Panc1 (cell line): ENCODE data around the gene PDZD2. TPM values are rescaled to one million over a fixed set of nuclear protein-coding genes. Genes with fewer than 3 reads are reported as not detected.

Experiments
- ATAC-seq: fragments of 200-7000 bp; cut with Tn5 transposase; 2 replicates; pipeline ENCODE4 v1.9.1; 2020; ENCODE audit warnings: mild to moderate bottlenecking, moderate library complexity
- BruUV-seq: library from RNA; stranded (reverse); fragments of 400-500 nt; replicated peaks from 2 replicates; lab custom pipeline; 2021; lab: Mats Ljungman, UMichigan
- CTCF ChIA-PET: fragments of 300-600 bp; sonication (Branson Sonifier 250); formaldehyde crosslinking; loops from one replicate; lab custom pipeline; 2022; ENCODE audit warnings: antibody characterized with exemption; lab: Charles Lee
- POLR2A ChIA-PET: fragments of 300-600 bp; sonication (Branson Sonifier 250); formaldehyde crosslinking; loops from one replicate; lab custom pipeline; 2022; ENCODE audit warnings: antibody characterized with exemption; lab: Charles Lee
- DNase-seq: peaks from one replicate; pipeline ENCODE4 v3.0.0-alpha.2; 2010; ENCODE audit warnings: low read depth, low spot score
- H3K27ac ChIP-seq: 2 replicates; pipeline ENCODE4 v1.5.1; 2011; ENCODE audit warnings: mild to moderate bottlenecking, low read length, inconsistent platforms
- H3K27me3 ChIP-seq: fragments of 200-500 bp; sonication (Bioruptor generic); 2 replicates; pipeline ENCODE4 v1.6.0; 2014; ENCODE audit warnings: low read length, inconsistent platforms; ENCODE audit not compliant: control insufficient read depth, insufficient read depth
- H3K36me3 ChIP-seq: fragments of 200-500 bp; sonication (Bioruptor generic); 2 replicates; pipeline ENCODE4 v1.5.1; 2014; ENCODE audit warnings: inconsistent platforms, mild to moderate bottlenecking, low read length, moderate library complexity; ENCODE audit not compliant: control insufficient read depth, insufficient read depth
- H3K4me1 ChIP-seq: 2 replicates; pipeline ENCODE4 v1.5.1; 2011; ENCODE audit warnings: inconsistent platforms, mild to moderate bottlenecking, low read length, moderate library complexity; ENCODE audit not compliant: control insufficient read depth, insufficient read depth
- H3K4me3 ChIP-seq, 2 experiments: 2 replicates each; pipeline ENCODE4 v1.5.1; 2011 to 2012; ENCODE audit warnings: low read depth in 2 of 2, low read length in 2 of 2, mild to moderate bottlenecking in 2 of 2, inconsistent platforms in 1 of 2, moderate library complexity in 1 of 2
- H3K9me3 ChIP-seq: fragments of 200-500 bp; sonication (Bioruptor generic); 2 replicates; pipeline ENCODE4 v1.5.1; 2014; ENCODE audit warnings: low read depth, mild to moderate bottlenecking, inconsistent platforms, low read length, moderate library complexity; ENCODE audit not compliant: control insufficient read depth, insufficient read depth
- CTCF ChIP-seq: fragments of 450-650 bp; IDR thresholded peaks from 2 replicates; pipeline ENCODE4 v1.5.1; 2017; ENCODE audit warnings: mild to moderate bottlenecking
- POLR2AphosphoS5 ChIP-seq: IDR thresholded peaks from 2 replicates; pipeline ENCODE4 v1.6.1; 2012; ENCODE audit warnings: mild to moderate bottlenecking, low read depth, low read length, moderate library complexity
- REST ChIP-seq, 2 experiments: IDR thresholded peaks; 2 replicates each; pipeline ENCODE4 v1.6.1; 2011 to 2012; ENCODE audit warnings: low read depth in 2 of 2, control low read depth in 1 of 2, low read length in 1 of 2, mild to moderate bottlenecking in 1 of 2, moderate library complexity in 1 of 2; ENCODE audit not compliant: insufficient read depth in 1 of 2
- SIN3A ChIP-seq: IDR thresholded peaks from 2 replicates; pipeline ENCODE4 v1.6.1; 2012; ENCODE audit warnings: low read depth, mild to moderate bottlenecking, low read length, moderate library complexity, borderline replicate concordance; ENCODE audit not compliant: insufficient read depth
- TCF7L2 ChIP-seq: IDR thresholded peaks from 2 replicates; pipeline ENCODE4 v1.6.1; 2011; ENCODE audit warnings: mild to moderate bottlenecking, low read depth, low read length, inconsistent platforms
- in situ Hi-C: cut with HindIII; loops from 2 replicates; pipeline ENCODE4 v1.10.0; 2016; ENCODE audit warnings: low sequenced_read_pairs, low pct_unique_long_range_greater_than_20kb
- intact Hi-C: fragments of 100-400 bp; cut with micrococcal nuclease; formaldehyde crosslinking; loops from one replicate; pipeline ENCODE4 v1.10.0; 2022; ENCODE audit not compliant: unreplicated experiment
- total RNA-seq: library from RNA; stranded (reverse); gene quantifications from one replicate; pipeline ENCODE4 v1.2.1, GENCODE V29; 2021; ENCODE audit not compliant: unreplicated experiment

PDZD2 gene
- total RNA-seq, 1 experiment from 2014 or later, result 0.10 TPM

GRCh38 chr5:32001284-32001683 is 362.4 kb downstream of the PDZD2 start:
- ChIA-PET POLR2A (no interaction called here), CTCF (interaction anchor here (0.7 kb wide), 1 partner anchor 172 kb away, joined by 3 read pairs; no protein-coding TSS in a partner anchor)
- ATAC-seq, result no peak
- in situ Hi-C loops (no loop called here), intact Hi-C loops (no loop called here)
- H3K27ac ChIP-seq, result no peak overlapping the region
- BruUV-seq, result no TSS peak
- no peaks in the 10 kb centered on the region for H3K9me3 ChIP-seq
- TF ChIP-seq SIN3A (no peak), POLR2AphosphoS5 (no peak)
- H3K4me3 ChIP-seq, result no peak overlapping the region
- no peaks in the 10 kb centered on the region for H3K27me3 ChIP-seq
- no peak for DNase-seq
- H3K4me1 ChIP-seq, result no peaks in the 10 kb centered on the region
- H3K36me3 ChIP-seq, result no peaks in the 10 kb centered on the region

GRCh38 chr5:32001707-32002106 is 362.8 kb downstream of the PDZD2 start:
- ChIA-PET POLR2A (no interaction called here), CTCF (no interaction called here)
- intact Hi-C loops, result no loop called here
- ATAC-seq (peak; percentile 64; the same call in 1 of the 2 replicates), DNase-seq (no peak)
- Histone ChIP-seq H3K4me1 (no peaks in the 10 kb centered on the region), H3K36me3 (no peaks in the 10 kb centered on the region), H3K27me3 (no peaks in the 10 kb centered on the region), H3K4me3 (no peak overlapping the region), H3K27ac (no peak overlapping the region), H3K9me3 (no peaks in the 10 kb centered on the region)
- TF ChIP-seq SIN3A (no peak), POLR2AphosphoS5 (no peak), TCF7L2 (no peak), CTCF (no peak), REST (IDR thresholded peaks at IDR 0.05; ENCODE audit: insufficient read depth in 1 of 2, low read depth in 2 of 2, low read length in 1 of 2) (no peak)
- BruUV-seq, result no TSS peak
- in situ Hi-C loops, result no loop called here

- ChIA-PET POLR2A (no interaction called here), CTCF (no interaction called here)
- no TSS peak for BruUV-seq
- DNase-seq (no peak), ATAC-seq (no peak)
- Histone ChIP-seq H3K9me3 (no peaks in the 10 kb centered on the region), H3K27me3 (no peaks in the 10 kb centered on the region), H3K4me3 (no peak overlapping the region), H3K36me3 (no peaks in the 10 kb centered on the region), H3K27ac (no peak overlapping the region), H3K4me1 (no peaks in the 10 kb centered on the region)
- TF ChIP-seq TCF7L2 (no peak; the same call in 1 of the 2 replicates), REST (IDR thresholded peaks at IDR 0.05; ENCODE audit: insufficient read depth in 1 of 2, low read depth in 2 of 2, low read length in 1 of 2) (no peak), POLR2AphosphoS5 (no peak), CTCF (no peak), SIN3A (no peak)
- in situ Hi-C loops (no loop called here), intact Hi-C loops (no loop called here)
These were observed 363.8 kb downstream of the PDZD2 start for GRCh38 chr5:32002755-32003154.
